Measurements from ENCODE around the gene MAF. TPM values are rescaled to one million over a fixed set of nuclear protein-coding genes. Genes with fewer than 3 reads are reported as not detected.

Gene MAF
- total RNA-seq, 1 experiment from 2014 or later = 4.9 TPM

DNA sequence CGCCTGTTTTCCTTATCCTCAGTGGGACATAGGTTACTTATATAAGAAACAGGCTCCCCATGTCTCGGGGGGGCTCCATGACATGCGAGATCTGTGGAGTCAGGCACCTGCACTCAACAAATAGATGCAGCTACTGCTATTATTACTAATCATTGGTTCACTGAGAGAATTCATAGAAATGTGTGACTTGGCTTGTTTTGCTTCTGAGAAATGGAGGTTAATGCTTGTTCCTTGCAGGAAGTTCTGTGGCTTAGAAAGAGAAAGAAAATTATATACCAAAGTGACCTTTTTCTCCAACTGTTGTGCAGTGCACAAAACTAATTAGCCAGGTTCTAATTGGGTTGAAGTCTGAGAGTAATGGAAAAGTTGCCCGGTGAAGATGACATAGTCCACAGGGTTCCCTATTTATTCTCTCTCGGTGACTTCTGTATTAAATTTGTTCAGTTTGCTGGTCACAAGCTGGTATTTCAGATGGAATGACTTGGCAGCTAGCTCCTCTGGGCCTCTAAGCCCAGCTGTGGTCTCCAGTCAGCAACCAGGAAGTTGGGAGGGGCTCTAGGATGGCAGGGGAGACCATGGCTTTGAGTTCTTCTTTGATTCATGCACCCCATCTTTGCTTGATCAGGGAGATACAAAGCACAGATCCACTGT, 17.6 kb upstream of the MAF start:
- Histone ChIP-seq H4K5ac (ENCODE audit: insufficient read length, low read depth, low read length) (no peak overlapping the region), H4K91ac (ENCODE audit: insufficient read length, low read depth, low read length) (no peak overlapping the region), H3T11ph (ENCODE audit: low read length) (no peak overlapping the region), H4K8ac (replicated peaks; ENCODE audit: insufficient read length, low read depth, low read length) (no peak overlapping the region), H2AFZ (ENCODE audit: low read length) (no peak overlapping the region), H3K4ac (ENCODE audit: low read depth, low read length) (no peak overlapping the region), H3K4me2 (ENCODE audit: insufficient read depth, insufficient read length, low read length) (no peak overlapping the region), H3K14ac (ENCODE audit: insufficient read depth, low read length) (no peak overlapping the region), H2BK20ac (ENCODE audit: low read depth, low read length, poor library complexity, severe bottlenecking) (no peak overlapping the region), H3K18ac (ENCODE audit: insufficient read length, low read depth, low read length) (no peak overlapping the region), H3K23me2 (ENCODE audit: insufficient read length, low read depth, low read length, poor library complexity, severe bottlenecking) (no peaks in the 10 kb centered on the region), H3K27me3 (ENCODE audit: insufficient read depth, low read length) (no peaks in the 10 kb centered on the region), H3K79me2 (ENCODE audit: insufficient read depth, low read length) (no peaks in the 10 kb centered on the region), H2AK5ac (ENCODE audit: insufficient read length, low read length) (no peak overlapping the region), H2BK120ac (ENCODE audit: low read depth, low read length, poor library complexity, severe bottlenecking) (no peak overlapping the region), H3K27ac (ENCODE audit: insufficient read length, low read depth, low read length) (no peak overlapping the region), H3K56ac (ENCODE audit: insufficient read length, low read depth, low read length) (no peak overlapping the region), H2BK15ac (ENCODE audit: low read depth, low read length) (no peak overlapping the region), H3K79me1 (ENCODE audit: insufficient read depth, low read depth, low read length, poor library complexity, severe bottlenecking) (no peaks in the 10 kb centered on the region), H4K20me1 (ENCODE audit: control insufficient read depth, insufficient read depth, insufficient read length) (no peaks in the 10 kb centered on the region), H3K9ac (ENCODE audit: extremely low read depth, insufficient read length, low read length) (no peak overlapping the region), H2BK5ac (ENCODE audit: insufficient read length, low read length) (no peak overlapping the region), H3K23ac (ENCODE audit: insufficient read length, low read depth, low read length) (no peak overlapping the region), H3K9me3 (ENCODE audit: control insufficient read depth, low read depth, low read length) (no peaks in the 10 kb centered on the region), H3K4me1 (ENCODE audit: insufficient read depth, low read length) (no peaks in the 10 kb centered on the region), H2BK12ac (ENCODE audit: insufficient read length, low read depth, low read length) (no peak overlapping the region)
- Mint-ChIP-seq H3K4me1 (no peaks in the 10 kb centered on the region), H3K27me3 (ENCODE audit: low read depth) (peaks cover 2% of the 10 kb centered on the region; the same call in 1 of the 2 replicates), H3K36me3 (ENCODE audit: insufficient read depth in 1 of 3, low read depth in 3 of 3) (no peaks in the 10 kb centered on the region), H3K9me3 (no peaks in the 10 kb centered on the region), H3K4me3 (no peak overlapping the region), H3K27ac (no peak overlapping the region; a peak in 2 of 7 replicates)
- no CpG with 5 or more reads among the region's 5 CpGs for WGBS (ENCODE audit: extremely low coverage, insufficient read length, low lambda C conversion rate)
- DNase-seq = no peak
- TF ChIP-seq, protein P1, sequence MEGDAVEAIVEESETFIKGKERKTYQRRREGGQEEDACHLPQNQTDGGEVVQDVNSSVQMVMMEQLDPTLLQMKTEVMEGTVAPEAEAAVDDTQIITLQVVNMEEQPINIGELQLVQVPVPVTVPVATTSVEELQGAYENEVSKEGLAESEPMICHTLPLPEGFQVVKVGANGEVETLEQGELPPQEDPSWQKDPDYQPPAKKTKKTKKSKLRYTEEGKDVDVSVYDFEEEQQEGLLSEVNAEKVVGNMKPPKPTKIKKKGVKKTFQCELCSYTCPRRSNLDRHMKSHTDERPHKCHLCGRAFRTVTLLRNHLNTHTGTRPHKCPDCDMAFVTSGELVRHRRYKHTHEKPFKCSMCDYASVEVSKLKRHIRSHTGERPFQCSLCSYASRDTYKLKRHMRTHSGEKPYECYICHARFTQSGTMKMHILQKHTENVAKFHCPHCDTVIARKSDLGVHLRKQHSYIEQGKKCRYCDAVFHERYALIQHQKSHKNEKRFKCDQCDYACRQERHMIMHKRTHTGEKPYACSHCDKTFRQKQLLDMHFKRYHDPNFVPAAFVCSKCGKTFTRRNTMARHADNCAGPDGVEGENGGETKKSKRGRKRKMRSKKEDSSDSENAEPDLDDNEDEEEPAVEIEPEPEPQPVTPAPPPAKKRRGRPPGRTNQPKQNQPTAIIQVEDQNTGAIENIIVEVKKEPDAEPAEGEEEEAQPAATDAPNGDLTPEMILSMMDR (conservative IDR thresholded peaks at IDR 0.05) = no peak
